Left lobe of liver (tissue), 2 donors: ENCODE results near the gene RFX3. TPM values are rescaled to one million over a fixed set of nuclear protein-coding genes. Genes with fewer than 3 reads are reported as not detected.

Experiments
- ATAC-seq: fragments of 200-7000 bp; cut with Tn5 transposase; one replicate; pipeline ENCODE4 v1.9.1; 2020; ENCODE audit warnings: mild to moderate bottlenecking, moderate library complexity
- DNase-seq: peaks from one replicate; pipeline ENCODE4 v3.0.0-alpha.2; 2020; ENCODE audit warnings: low spot score
- total RNA-seq: library from RNA; stranded (reverse); gene quantifications from one replicate; pipeline ENCODE4 v1.2.1, GENCODE V29; 2021
- donor health status: DM: no; HTN: no; CAD: no; lungs with moderate emphysema.
- donor health status: DM: no; HTN: yes; CAD: no.

Gene RFX3
- total RNA-seq, 1 donor from 2014 or later = 2.6 TPM

DNA sequence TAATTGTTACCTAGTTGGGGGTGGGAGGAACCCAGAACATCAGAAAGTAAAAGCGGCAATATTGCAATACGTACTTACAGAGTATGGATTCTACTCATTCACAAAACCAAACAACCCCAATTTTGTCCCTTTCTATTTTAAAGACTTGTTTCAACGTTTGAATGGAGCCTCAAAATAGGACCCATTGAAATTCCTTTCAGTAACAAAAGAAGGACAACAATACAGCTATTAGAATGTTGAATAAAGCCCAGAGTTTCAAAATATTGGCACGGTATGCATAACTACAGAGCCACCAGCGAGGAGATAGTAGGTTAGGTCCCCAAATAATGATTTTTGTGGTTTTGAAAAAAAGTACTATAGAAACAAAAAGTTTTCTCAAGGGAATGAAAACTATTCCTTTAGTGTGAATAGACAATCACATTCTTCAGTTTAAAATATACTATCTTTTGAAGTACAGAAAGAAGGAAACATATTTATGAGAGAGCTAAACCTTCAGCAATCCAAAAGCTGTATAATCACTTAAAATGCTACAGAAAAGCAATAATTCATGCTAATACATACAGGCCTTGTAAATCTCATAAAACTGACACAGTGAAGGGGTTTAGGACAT, 235.5 kb downstream of the RFX3 start:
- DNase-seq (no peak), ATAC-seq (no peak)

DNA sequence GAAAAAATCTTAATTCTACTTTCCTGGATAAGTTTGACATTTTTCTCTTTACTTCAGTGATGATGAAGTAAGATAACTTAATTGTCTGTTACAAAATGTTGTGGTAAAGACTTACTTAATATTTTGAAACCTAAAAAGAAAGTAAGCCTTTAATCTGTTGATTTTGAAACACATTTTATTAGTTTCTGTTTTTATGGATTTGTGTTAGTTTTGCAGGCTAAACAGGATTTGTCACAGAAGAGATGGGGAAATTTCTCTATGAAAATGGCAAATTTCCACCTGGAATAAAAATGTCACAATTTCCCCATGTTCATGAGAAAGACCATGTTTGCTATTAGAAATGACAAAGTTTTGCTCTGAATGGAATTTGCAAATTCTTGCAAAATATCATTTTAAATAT, 237.1 kb downstream of the RFX3 start:
- no peak for DNase-seq
- no peak for ATAC-seq

DNA sequence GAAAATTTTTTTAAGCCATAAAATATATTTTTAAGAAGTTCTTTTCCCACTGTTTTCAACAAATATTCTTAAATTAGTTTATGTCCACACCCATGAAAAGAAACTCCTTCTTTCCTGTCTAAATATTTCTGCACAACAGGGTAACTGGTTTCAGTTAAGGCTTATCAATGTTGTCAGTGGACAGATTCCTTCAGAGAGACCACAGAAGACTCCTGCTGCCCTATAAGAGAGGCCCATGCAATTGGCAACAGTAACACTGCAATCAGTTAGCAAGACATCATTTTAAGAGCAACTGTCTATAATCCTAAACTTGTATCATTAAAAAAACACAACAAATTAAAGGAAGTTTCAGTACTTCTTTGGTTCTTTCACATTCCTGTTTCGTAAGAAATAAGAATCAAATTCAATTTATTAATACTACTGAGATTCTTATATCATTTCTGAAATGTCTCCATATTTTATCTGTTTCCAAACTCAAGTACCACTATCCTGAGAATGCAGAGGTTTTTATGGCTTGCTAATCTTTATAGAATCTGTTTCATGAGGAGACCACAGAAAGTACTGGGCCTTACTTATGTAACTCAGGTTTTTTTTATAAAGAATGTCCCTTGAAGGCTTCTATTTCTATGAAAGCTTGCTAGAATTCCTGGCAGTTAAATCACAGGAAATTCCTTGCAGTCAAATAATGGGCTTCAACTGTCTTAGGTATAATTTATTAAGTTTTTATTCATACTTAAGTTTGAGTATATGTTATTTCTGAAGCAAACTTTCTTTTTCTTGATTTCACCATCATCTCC, 240.2 kb downstream of the RFX3 start:
- DNase-seq (no peak), ATAC-seq (no peak)

GRCh38 chr9:3282365-3282764, 243.4 kb downstream of the RFX3 start:
- ATAC-seq (no peak), DNase-seq (no peak)

GRCh38 chr9:3281399-3281798, 244.4 kb downstream of the RFX3 start:
- no peak for ATAC-seq
- no peak for DNase-seq

GRCh38 chr9:3277200-3277599, 248.6 kb downstream of the RFX3 start:
- no peak for DNase-seq
- ATAC-seq = no peak

- DNase-seq (no peak), ATAC-seq (no peak)
Observed at GRCh38 chr9:3271581-3271980, 254.2 kb downstream of the RFX3 start.

- DNase-seq (no peak), ATAC-seq (no peak)
Observed at GRCh38 chr9:3271157-3271556, 254.6 kb downstream of the RFX3 start.

- ATAC-seq (no peak), DNase-seq (no peak)
Observed at GRCh38 chr9:3268223-3268622, 257.6 kb downstream of the RFX3 start.

GRCh38 chr9:3263698-3264097, 262.1 kb downstream of the RFX3 start:
- no peak for ATAC-seq
- DNase-seq = no peak

DNA sequence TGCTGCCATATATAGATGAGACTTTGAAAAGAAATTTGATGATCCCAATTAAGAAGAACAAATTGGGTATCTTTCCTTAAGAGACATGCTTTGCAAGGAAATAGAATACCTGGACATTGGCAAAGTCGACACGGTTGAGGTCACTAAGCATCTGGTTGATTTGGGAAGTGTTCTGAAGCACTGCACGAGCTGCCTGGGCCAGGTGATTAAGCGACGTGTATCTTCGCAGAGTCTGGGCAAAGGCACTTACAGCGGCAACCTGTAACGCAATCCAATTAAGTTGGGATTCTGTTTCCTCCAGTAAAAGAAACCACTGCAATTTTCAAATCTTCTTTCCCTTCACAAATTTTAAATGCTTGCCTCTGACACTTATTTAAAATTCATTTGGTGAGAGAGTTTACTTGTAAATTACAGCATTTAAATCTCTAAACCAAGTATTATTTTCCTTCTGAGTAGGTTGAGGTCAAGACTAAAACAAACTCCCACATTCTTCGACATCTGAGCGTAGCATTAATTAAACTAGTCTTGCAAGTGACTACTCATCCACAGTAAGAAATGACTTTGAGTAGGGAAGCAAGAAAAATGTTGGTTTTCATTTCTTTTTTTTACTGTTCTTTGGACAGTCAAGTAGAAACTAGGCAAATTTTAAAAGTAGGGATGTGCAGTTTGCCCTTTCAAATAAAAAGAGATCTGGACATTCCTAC, 262.8 kb downstream of the RFX3 start:
- ATAC-seq = no peak
- DNase-seq = no peak

DNA sequence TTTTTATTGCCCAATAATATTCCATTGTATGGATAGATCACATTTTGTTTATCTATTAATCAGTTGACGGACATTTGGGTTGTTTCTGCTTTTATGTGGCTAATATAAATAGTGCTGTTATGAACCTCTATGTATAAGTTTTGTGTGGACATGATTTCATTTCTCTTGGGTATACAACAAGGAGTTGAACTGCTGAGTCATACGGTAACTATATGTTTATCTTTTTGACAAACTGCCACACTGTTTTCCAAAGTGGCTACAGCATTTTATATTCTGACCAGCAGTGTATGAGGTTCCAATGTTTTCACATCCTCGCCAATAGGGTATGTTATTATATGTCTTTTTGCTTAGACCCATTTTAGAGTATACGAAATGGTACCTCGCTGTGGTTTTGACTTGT, 264.3 kb downstream of the RFX3 start:
- ATAC-seq = no peak
- DNase-seq = no peak

GRCh38 chr9:3256571-3257330, 269.1 kb downstream of the RFX3 start:
- no peak for ATAC-seq
- DNase-seq = no peak

DNA sequence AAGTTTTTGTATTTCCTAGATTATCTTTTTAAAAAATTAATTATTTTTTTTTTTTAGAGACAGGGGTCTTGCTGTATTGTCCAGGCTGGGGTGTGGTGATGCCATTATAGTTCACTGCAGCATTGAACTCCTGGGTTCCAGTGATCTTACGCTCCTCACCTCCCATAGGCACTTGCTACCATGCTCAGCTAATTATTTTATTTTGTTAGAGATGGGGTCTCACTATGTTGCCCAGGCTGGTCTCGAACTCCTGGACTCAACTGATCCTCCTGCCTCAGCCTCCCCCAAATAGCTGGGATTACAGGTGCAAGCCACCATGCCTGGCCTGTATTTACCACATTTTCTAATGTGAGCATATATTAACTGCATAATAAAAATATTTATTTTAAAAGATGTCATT, 274.5 kb downstream of the RFX3 start:
- no peak for ATAC-seq
- DNase-seq = no peak

GRCh38 chr9:3250741-3251140, 275.1 kb downstream of the RFX3 start:
- DNase-seq (no peak), ATAC-seq (no peak)

GRCh38 chr9:3247211-3247610, 278.6 kb downstream of the RFX3 start:
- ATAC-seq = no peak
- no peak for DNase-seq

DNA sequence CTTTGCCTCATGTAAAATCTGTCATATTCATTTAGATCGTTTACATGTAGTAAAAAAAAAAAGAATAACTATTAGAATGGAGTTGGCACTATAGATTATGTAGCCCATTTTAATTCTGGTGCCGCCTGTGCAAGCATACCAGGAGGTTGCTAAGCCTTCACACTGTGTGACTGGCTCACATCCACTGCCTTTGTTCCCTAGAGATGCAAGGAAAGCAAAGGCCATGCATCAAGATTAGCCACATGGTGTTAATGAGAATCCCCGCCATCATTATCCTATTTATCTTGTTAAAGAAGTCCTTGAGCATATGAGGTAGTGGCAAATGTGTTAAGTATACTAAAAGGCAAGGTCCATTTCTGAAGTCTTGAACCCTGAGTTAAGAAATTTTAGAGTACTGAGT, 279.6 kb downstream of the RFX3 start:
- DNase-seq (no peak), ATAC-seq (no peak)

GRCh38 chr9:3244963-3245653, 280.7 kb downstream of the RFX3 start:
- ATAC-seq (no peak), DNase-seq (no peak)

DNA sequence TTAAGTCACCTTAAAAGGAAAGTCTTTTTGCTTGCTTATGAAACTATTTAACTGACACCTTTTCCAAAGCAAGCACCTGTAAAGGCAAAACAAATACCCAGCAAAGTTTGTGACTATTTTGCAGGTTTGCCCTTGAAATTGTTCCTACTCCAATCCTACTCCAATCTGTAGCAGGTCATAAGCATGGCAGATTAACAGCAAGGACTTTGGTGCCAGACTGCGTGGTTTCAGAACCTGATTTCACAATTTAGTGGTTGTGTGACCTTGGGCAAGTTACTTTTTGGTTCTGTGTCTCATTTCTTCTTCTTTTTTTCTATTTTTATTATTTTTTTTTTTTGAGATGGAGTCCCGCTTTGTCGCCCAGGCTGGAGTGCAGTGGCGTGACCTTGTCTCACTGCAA, 282.1 kb downstream of the RFX3 start:
- peak; percentile 59 for ATAC-seq
- no peak for DNase-seq

- DNase-seq (no peak), ATAC-seq (no peak)
Observed at GRCh38 chr9:3241290-3241689, 284.5 kb downstream of the RFX3 start.
